GM23338 (cell line): ENCODE data around the gene CLIP2.

ENCODE experiments used
- CREB1 ChIP-seq: fragments of 250-450 bp; sonication (Bioruptor Pico); IDR thresholded peaks from 2 replicates; pipeline ENCODE4 v1.5.0; 2020; ENCODE audit warnings: low read depth, mild to moderate bottlenecking, moderate library complexity
- CTCF ChIP-seq, 2 experiments: fragments of 200-600 bp in 1 of 2; sonication (generic) in 1 of 2; conservative IDR thresholded peaks; 2 replicates each; pipeline versions ENCODE4 v1.5.1 to v1.6.1; 2016 to 2017; ENCODE audit warnings: antibody characterized with exemption in 2 of 2, low read depth in 2 of 2, mild to moderate bottlenecking in 2 of 2, moderate library complexity in 1 of 2
- EZH2 ChIP-seq: fragments of 200-600 bp; sonication (generic); IDR thresholded peaks from one replicate; pipeline ENCODE4 v1.8.0; 2017; ENCODE audit warnings: antibody characterized with exemption, mild to moderate bottlenecking, low read depth; ENCODE audit not compliant: unreplicated experiment
- EZH2phosphoT487 ChIP-seq: fragments of 200-600 bp; sonication (generic); IDR thresholded peaks from one replicate; pipeline ENCODE4 v1.8.1; 2018; ENCODE audit warnings: antibody characterized with exemption; ENCODE audit not compliant: unreplicated experiment
- JUNB ChIP-seq: IDR thresholded peaks from one replicate; pipeline ENCODE4 v1.6.1; 2016; ENCODE audit warnings: antibody characterized with exemption; ENCODE audit not compliant: unreplicated experiment
- NANOG ChIP-seq: IDR thresholded peaks from 2 replicates; pipeline ENCODE4 v1.6.1; 2016; ENCODE audit warnings: antibody characterized with exemption, borderline replicate concordance
- POLR2AphosphoS5 ChIP-seq: IDR thresholded peaks from 2 replicates; pipeline ENCODE4 v1.6.1; 2016; ENCODE audit warnings: antibody characterized with exemption, low read depth
- STAT1 ChIP-seq: IDR thresholded peaks from one replicate; pipeline ENCODE4 v1.6.1; 2016; ENCODE audit warnings: antibody characterized with exemption; ENCODE audit not compliant: unreplicated experiment
- ZNF114 ChIP-seq: fragments of 250-450 bp; sonication (Bioruptor Pico); IDR thresholded peaks from 2 replicates; pipeline ENCODE4 v1.5.0; 2020; ENCODE audit warnings: mild to moderate bottlenecking, moderate library complexity
- ZNF331 ChIP-seq: fragments of 250-450 bp; sonication (Bioruptor Pico); IDR thresholded peaks from 2 replicates; pipeline ENCODE4 v1.5.0; 2020; ENCODE audit warnings: low read depth, mild to moderate bottlenecking, moderate library complexity
- ZNF462 ChIP-seq: fragments of 250-450 bp; sonication (Bioruptor Pico); IDR thresholded peaks from 2 replicates; pipeline ENCODE4 v1.5.0; 2020; ENCODE audit warnings: mild to moderate bottlenecking, moderate library complexity
- TF ChIP-seq, protein P1 (sequence below): IDR thresholded peaks from one replicate; pipeline ENCODE4 v1.6.1; 2018; ENCODE audit warnings: antibody characterized with exemption; ENCODE audit not compliant: unreplicated experiment
- TF ChIP-seq, protein P2 (sequence below): IDR thresholded peaks from 2 replicates; pipeline ENCODE4 v1.6.1; 2016; ENCODE audit warnings: antibody characterized with exemption

DNA sequence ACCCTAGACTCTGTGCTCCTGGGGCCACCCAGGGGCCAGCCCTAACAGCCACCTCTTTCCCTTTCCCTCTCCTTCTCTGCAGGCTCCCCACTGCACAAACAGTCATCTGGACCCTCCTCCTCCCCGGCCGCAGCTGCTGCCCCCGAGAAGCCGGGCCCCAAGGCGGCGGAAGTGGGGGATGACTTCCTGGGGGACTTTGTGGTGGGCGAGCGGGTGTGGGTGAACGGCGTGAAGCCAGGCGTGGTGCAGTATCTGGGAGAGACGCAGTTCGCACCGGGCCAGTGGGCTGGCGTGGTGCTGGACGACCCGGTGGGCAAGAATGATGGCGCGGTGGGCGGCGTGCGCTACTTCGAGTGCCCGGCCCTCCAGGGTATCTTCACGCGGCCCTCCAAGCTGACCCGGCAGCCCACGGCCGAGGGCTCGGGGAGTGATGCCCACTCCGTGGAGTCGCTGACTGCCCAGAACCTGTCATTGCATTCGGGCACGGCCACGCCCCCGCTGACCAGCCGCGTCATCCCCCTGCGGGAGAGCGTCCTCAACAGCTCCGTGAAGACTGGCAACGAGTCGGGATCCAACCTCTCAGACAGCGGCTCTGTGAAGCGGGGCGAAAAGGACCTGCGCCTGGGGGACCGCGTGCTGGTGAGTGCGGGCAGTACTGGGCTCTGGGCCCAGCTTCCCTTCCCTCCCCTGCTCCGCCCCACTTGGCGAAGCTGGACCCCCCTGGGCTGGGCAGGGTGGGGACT, 49.3 kb downstream of the CLIP2 start:
- TF ChIP-seq CTCF (conservative IDR thresholded peaks at IDR 0.05; ENCODE audit: low read depth in 2 of 2), result no peak
- TF ChIP-seq POLR2AphosphoS5, result no peak
- TF ChIP-seq CREB1 (CRISPR knock-in tag), result no peak
- no peak for TF ChIP-seq EZH2
- TF ChIP-seq, protein P1, sequence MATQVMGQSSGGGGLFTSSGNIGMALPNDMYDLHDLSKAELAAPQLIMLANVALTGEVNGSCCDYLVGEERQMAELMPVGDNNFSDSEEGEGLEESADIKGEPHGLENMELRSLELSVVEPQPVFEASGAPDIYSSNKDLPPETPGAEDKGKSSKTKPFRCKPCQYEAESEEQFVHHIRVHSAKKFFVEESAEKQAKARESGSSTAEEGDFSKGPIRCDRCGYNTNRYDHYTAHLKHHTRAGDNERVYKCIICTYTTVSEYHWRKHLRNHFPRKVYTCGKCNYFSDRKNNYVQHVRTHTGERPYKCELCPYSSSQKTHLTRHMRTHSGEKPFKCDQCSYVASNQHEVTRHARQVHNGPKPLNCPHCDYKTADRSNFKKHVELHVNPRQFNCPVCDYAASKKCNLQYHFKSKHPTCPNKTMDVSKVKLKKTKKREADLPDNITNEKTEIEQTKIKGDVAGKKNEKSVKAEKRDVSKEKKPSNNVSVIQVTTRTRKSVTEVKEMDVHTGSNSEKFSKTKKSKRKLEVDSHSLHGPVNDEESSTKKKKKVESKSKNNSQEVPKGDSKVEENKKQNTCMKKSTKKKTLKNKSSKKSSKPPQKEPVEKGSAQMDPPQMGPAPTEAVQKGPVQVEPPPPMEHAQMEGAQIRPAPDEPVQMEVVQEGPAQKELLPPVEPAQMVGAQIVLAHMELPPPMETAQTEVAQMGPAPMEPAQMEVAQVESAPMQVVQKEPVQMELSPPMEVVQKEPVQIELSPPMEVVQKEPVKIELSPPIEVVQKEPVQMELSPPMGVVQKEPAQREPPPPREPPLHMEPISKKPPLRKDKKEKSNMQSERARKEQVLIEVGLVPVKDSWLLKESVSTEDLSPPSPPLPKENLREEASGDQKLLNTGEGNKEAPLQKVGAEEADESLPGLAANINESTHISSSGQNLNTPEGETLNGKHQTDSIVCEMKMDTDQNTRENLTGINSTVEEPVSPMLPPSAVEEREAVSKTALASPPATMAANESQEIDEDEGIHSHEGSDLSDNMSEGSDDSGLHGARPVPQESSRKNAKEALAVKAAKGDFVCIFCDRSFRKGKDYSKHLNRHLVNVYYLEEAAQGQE, result no peak
- no peak for TF ChIP-seq NANOG
- no peak for TF ChIP-seq ZNF331
- TF ChIP-seq ZNF114, result no peak
- no peak for TF ChIP-seq EZH2phosphoT487
- TF ChIP-seq, protein P2, sequence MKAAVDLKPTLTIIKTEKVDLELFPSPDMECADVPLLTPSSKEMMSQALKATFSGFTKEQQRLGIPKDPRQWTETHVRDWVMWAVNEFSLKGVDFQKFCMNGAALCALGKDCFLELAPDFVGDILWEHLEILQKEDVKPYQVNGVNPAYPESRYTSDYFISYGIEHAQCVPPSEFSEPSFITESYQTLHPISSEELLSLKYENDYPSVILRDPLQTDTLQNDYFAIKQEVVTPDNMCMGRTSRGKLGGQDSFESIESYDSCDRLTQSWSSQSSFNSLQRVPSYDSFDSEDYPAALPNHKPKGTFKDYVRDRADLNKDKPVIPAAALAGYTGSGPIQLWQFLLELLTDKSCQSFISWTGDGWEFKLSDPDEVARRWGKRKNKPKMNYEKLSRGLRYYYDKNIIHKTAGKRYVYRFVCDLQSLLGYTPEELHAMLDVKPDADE, result no peak
- no peak for TF ChIP-seq JUNB
- TF ChIP-seq STAT1, result no peak
- no peak for TF ChIP-seq ZNF462 (CRISPR knock-in tag)
